Right renal cortex interstitium (tissue), 3 donors: Measurements from ENCODE around the gene CREB5. TPM values are rescaled to one million over a fixed set of nuclear protein-coding genes. Genes with fewer than 3 reads are reported as not detected.

Experiments
- DNase-seq, 3 donors: peaks; one replicate each; pipeline ENCODE4 v3.0.0-alpha.2; 2013; ENCODE audit warnings: low read depth in 3 of 3, low spot score in 2 of 3
- polyA plus RNA-seq, 3 donors: library from polyadenylated mRNA; unstranded; fragments of 120-200 nt; gene quantifications; one replicate each; pipeline ENCODE4 v1.2.1, GENCODE V29; 2013; ENCODE audit not compliant: insufficient read length in 3 of 3

Gene CREB5
- polyA plus RNA-seq, 3 donors = 6.3 to 12.2 (median 7.7) TPM

DNA sequence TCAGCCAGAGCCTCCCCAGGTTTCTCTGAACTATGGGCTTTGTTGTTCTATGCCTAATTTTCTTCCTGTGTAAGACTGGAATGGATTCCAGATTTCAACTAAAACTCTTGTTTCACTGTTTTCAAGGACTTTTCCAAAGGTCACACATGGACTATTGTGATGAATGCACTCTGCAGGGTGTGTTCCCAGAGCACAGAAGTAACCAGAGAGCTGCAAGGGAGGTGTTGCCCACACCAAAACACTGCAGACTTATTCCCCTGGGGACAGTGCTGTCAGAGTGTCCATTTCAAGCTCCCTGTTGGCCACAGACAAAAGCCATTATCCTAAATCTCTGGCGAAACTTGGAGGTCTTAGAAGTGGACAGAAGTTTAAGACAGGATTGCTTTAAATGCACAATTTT, 314.2 kb downstream of the CREB5 start:
- DNase-seq = no peak

DNA sequence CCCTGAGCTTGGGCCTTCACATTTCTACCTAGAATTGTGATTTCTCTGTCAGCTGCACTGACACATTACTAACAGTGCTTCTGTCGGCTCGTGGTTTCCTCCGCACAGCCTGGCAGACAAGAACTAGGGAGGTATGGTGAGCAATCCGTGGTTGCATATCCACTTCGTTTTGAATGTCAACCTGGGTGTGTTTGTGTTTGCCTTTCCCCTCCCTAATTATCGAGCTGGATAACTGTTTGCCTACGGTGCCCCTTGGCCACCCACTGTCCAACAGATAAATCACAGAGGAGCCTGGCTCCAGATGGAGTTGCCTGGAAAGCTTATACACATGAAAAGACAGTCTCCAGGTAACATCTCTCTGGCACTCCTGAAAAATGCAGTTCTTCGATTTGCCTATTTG, 317.0 kb downstream of the CREB5 start:
- no peak for DNase-seq

DNA sequence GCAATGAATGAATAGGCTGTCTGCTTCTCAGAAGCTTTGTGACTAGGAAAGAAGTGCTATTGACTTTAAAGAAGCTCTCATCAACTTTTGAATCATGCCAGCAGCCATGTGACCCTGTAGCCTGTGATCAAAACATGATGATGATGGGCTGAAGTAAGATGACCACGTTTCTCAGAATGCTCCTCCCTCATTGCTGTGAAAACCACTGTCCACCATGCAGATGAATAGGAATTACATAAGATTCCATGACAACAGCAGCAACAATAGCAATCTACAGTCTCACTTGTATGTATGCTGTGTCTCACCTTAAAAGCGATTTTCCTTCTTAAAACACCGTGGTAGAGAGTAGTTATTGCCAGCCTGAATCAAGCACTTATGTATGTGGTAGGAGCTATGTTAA, 317.4 kb downstream of the CREB5 start:
- DNase-seq = no peak

DNA sequence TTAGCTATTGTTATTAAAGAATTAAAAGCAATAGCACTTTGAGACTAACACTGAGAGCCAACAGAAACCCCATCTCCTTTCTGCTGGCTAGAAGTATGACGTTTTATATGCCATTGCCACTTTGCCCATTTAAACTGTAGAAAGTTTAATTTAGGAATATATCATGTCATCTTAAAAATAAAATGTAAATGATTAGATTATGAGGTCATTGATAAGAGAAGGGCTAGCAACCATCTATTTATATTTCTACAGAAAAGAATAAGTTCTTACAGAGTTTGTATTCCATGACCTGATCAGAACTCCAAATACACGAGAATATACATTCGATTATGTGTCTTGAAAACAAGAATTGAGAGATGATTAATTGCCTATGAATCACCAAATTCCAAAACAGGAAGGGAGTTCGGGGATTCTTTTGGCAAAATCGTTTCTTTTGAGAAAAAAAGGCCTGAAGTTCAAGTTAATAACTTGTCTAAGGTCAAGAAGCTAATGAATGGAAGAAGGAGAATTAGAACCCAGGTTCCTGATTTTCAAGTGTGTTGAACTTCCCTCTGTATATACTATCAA, 318.9 kb downstream of the CREB5 start:
- no peak for DNase-seq

DNA sequence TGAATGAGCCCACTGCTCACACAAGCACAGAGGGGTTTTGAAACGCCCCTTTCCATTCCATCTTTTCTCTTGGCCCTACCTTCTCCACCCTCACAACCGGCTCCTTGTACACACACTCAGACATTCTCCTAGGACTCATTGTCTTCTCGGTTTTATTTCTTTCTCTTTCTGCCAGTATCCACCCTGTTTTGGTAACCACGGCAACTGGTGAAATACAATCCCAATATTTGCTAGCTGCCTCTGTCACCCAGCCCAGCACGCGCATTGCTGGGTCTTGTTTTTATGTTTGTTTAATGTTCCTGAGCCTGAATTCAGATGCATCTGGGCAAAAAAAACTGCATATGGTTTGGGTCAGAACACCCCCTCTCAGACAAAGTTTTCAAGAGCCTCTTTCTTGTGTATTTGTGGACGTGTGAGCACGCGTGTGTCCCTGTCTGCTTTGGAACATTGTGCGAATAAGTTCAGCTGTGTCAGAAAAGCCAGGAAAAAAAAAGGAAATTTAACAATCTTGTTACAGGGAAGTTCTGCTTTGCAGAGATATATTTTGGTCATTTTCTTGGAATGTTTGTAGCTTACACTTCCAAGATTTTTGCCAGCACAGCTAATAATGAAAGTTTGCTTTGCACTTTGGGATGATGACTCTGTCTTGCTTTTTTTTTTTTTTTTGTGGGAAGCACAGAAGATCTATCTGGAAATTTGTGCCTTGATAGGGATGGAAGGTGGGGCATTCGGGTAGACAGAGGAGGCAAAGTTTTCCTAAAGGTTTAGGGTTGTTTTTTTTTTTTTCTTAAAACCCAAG, 320.0 kb downstream of the CREB5 start:
- no peak for DNase-seq

DNA sequence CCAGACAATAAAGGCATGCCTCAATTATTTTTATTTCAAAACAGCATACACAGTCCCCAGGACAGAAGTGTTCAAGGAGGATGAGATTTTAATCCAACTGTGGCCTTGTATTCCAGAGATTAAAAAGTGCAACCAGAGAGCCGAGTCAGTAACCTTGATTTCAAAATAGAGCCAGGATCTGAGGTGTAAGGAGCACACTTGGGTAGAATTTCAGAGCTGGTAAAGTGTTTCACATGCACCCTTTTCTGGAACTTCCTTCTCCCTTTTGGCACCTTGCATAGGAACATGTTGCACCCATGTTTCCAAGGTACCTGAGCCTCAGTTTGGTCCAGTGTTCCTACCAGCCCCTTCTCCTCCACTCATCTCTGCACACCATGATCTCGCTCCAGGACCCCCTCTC, 320.7 kb downstream of the CREB5 start:
- DNase-seq = no peak

DNA sequence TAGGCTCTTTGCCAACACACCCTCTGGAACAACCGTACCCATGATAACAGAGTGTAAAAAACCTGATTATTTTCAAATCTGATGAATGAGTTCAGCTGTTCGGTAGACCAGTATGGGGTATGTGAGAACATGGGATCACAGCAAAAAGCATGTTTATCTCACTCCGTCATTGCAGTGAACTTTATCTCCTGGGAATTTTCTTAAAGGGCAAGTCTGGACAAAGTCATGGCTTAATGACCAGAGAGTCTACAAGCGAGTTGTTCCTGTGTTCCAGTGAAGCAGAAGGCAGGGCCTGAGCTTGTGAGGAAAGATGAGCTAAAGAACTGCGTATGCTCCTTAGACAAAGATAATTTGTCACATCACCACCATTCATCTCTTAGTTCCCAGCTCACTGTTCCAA, 326.1 kb downstream of the CREB5 start:
- no peak for DNase-seq

DNA sequence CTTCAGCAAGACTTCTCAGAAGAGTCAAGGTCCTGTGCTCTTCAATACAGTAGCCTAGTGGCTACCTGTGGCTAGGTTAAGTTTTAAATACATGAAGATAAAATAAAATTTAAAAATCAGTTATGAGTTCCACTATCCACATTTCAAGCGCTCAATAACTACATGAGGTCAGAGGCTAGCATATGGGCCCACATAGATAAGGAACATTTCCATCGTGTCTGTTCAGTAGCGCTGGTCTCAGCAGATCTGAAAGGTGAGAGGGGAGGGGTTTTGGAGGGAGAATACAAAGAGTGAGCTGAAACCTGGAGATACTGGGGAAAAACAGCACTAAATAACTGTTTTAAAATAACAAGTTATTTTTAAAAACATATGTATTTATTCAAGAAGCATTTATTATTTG, 326.8 kb downstream of the CREB5 start:
- no peak for DNase-seq

DNA sequence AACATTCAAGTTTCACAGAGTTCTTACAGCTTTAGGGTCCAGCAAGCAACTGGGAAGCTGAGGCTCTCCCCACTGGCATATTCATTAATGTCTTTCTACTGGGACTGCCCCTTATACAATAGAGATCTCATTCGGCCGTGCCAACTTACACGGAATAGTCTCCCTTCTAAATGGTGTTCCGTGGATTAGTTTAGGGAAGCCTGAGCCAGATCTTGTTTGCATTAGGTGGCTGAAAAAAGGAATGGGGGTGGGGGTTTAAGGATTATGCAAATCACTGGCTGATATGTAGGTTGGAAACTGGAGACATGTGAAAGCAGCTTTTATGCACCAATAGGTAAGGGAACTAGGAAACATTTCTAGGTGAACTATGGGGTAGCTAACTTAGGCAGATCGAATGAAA, 327.5 kb downstream of the CREB5 start:
- DNase-seq = no peak

DNA sequence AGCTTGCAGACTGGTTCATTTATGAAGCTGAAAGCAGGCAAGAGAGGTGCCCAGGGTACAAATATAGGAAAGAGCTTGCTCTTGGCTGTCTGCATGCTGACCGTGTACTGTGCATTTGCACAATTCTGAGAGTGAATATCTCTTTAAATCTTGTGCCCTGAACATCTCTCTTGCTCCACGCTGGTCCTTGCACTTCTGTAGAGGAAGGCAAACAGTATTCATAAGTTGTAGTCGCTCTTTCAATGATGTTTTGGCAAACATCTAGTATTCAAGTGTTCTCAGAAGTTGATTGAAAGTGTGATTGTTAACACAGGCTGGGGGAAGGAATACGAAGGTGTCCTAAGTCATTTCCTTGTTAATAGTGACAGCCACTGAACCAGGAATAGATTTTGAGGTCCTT, 332.6 kb downstream of the CREB5 start:
- DNase-seq = no peak

DNA sequence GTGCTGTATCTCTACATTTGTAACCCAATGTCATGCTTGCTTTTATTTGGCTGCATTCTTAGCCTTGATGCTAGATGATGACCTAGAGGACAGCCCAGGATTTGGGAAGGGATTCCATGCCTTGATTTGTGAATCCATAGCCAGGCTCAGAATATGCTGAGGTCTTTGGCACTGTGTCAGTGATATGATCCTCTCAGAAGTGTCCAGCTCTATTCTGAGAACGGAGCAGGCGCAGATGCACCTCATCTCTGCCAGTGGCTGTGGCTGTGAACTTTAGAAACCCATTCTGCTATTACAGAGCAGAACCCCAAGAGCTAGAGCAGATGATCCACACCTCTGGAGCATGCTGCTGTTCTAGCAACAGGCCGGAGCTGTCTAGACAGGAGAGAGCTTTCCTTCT, 333.0 kb downstream of the CREB5 start:
- DNase-seq = no peak

DNA sequence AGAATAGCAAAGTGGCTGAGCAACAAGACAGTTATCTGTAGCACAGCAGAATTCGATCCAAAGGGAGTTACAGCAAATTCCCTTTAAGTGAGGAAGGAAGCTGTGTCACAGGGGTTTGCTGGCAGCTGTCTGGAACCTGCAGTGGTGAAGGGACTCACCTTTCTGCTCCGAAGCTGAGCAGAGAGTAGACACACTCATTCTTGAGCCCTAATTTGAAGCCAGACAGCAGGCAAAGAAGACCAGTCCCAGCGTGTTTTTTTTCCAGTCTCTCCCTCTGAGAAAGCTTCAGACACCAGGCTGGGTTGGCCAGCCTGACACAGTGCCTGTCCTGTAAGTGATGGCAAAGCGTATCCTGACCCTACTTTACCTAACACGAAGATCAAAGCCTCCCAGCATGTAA, 335.1 kb downstream of the CREB5 start:
- DNase-seq = no peak

DNA sequence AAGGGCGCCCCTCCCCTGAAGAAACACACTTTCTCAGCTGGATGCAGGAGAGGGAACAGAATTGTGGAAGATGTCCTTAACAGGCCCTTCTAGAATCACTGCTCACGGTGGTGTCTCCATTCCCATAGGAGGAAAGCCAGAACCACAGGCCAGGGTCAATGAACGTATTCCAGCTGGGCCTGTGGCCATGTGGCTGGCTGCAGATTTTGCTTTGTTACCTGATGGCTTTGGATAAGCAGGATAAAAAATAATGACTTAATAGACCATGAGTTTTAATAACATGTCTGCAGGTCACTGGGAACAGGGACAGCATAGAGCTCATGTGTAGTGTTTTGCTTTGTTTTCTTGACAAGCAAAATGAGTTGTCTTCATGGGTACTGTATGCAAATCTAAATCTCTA, 335.5 kb downstream of the CREB5 start:
- DNase-seq = no peak

DNA sequence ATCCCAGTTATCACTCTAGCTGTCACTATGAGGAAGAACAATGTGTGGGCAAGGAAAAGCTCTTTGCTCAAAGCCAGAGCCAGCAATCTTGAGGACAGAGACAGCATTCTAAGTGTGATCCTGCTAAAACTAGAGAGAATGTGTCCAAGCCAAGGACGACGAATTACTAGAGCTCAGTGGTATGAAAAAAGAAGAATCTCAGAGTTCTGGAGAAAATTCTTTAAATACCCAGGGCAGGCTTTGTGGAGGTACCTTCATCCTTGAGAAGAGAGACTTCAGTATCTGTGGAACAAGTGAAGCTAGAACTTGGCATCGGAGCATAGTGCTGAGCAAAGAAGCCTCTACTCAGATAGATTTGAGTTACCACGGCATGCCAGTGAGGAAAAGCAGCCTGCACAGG, 336.0 kb downstream of the CREB5 start:
- no peak for DNase-seq

DNA sequence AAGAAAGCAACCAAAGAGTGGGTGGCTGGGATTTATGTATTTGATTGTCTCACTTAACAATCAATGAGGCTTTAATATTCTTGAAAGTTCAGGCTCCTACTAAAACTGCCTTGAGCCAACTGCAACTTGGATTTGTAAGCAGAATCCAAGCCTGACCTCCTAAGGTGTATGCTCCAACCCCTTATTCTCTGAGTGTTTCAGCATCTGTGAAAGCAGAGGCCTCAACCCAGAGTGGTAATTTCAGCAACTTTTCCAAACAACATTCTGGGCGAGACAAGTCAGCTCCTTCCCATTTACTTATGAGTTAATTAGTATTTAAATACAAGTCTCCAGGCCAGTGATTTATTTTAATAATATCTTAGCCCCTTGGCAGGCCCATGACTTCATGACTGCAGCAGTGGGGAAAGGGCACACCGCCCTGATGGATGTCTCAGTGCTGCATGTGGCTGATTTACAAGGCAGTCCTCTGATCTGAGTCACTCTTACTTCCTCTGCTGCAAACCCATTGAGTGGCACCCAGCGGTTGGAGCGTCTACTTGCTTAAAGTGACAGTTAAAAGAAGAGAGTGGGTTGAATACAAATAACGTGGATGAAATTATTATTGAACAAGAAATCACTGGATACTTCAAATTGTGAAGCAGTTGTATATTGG, 336.7 kb downstream of the CREB5 start:
- no peak for DNase-seq

DNA sequence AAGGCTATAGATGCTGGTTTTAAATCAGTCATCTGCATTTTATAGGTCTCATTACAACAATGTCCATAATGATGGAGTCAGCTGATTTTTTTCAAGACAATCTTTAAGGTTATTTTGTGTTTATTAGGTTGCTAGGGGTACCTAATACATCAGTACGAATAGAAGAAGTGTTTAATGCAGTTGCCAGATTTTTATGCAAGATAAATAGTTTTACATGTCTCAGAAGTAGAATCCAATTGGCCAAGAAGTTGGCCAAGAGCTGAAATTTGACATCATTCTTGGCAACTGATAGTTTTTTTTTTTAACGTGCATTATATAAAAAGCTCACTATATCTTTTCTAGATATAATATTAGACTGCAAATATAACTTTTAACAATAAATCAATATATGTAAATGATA, 337.3 kb downstream of the CREB5 start:
- no peak for DNase-seq

DNA sequence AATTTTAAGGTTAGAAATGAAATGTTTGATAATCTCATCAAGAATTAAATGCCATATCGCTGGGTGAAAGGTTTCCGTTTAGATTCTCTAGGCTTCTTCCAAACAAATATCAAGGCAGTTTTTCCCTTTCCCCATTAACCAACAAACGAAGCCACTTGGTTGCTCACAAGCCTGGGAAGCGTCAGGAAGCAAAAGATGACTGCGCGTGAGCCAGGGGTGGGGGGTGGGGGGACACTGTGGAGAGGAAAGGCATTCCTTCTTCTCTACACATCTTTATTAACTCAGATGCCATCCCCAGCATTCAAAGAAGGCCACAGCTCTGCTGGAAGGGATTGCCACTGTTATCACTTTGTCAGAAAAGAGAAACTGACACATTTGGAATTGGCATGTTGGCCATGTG, 338.7 kb downstream of the CREB5 start:
- DNase-seq = no peak

DNA sequence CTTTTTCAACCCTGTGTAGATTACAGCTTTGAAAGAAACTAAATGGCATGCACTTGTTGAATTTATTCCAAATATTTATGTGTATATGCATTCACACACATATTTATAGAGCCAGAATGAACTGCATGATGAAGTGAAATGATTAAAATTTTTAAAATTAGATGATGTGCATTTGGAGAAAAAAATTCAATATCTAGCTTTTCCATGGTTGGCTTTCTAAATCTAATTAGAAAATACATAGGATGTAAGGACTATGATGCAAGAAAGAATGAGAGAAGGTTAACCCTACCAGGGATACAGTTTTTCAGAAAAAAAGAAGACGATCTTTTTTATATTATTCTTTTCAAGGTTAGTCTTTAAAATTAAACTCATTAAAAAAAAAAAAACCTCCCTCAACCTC, 341.3 kb downstream of the CREB5 start:
- DNase-seq = no peak

DNA sequence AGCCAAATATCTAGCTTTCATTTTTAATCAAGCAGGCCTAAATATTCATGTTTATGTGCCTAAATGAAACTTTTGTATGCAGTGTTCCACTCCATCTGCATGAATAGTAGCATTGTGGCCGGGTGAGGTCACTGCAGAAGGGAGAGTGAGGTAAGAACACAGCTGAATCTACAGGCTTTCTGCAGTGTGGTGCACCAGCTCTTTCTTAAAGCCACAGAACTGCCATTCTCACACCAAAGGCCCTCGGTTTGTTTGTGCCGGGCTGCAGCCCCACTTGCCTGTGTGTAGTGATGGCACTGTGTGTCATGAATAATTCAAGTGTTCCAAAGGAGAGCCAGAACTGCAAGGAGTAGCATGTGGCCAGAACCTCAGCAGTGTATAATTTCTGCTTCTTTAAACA, 341.7 kb downstream of the CREB5 start:
- DNase-seq = no peak

DNA sequence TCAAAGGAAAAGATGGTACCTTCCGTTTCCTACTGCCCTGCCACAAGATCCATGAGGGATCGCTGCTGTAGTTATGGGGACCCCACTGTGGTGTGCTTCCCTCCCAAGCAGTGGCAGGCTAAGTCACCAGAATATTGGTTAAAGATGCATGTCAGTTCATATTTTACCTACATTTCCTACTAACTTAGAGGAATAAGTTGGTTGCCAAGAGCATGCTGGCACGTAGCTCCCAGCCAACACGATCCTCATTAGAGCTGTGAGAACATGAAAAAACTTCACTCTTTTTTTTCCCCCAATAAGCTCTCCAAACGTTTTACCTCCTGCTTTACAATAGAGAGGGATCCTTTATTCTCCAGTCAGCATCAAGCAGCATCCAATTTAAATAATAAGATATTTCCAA, 342.1 kb downstream of the CREB5 start:
- DNase-seq = no peak

DNA sequence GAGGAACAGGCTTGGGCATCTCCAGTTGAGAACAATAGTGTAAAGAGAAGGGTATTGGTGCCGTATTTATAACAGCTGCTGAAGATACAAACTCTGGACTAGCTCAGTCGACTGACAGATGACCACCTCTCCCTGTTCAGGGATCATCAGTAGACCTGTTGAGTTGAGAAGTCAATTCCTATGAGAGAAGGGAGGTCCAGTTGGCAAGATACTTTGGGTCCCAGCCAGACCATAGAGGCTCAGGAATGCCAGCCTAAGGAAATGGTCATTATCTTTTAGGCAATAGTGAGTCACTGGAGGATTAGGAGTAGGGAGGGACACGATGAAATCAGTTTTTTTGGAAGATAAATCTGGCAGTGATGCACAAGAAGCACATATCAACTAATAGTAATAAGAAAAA, 342.9 kb downstream of the CREB5 start:
- no peak for DNase-seq

DNA sequence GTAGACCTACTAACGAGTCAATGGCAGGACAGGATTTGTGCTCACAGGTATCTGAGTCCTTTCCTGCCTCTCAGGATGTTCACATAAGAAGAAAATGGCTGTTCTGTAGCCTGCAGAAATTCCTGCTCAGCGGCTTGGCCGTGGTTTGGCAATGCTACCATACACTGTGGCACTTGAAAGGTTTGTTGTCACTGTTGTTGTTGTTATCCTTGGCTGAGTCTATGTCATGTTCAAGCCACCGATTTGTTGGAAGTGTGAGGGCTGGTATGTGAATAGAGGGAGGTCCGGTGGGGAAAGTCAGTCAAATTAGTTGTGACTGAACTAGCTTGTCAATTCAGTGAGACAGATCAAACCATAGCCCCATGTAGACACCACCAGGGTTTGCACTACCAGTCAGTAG, 345.9 kb downstream of the CREB5 start:
- DNase-seq = no peak
